Upper lobe of left lung (tissue), 6 donors: ENCODE data around the gene PRSS3. TPM values are rescaled to one million over a fixed set of nuclear protein-coding genes. Genes with fewer than 3 reads are reported as not detected.
"Not testable (repeated sequence)": the region's sequence is repeated elsewhere in the genome, so short reads cannot be mapped to it uniquely, and the experiment has no call there.

ENCODE experiments used
- ATAC-seq, 2 donors: fragments of 200-7000 bp; cut with Tn5 transposase; one replicate each; pipeline ENCODE4 v1.9.1; 2022; ENCODE audit warnings: mild to moderate bottlenecking in 2 of 2, moderate library complexity in 2 of 2; ENCODE audit not compliant: low FRiP score in 2 of 2
- DNase-seq, 2 donors: peaks; one replicate each; pipeline ENCODE4 v3.0.0-alpha.2; 2019 to 2020
- H3K27ac ChIP-seq, 4 donors: fragments of 200-600 bp; sonication (generic); one replicate each; pipeline ENCODE4 v1.5.1; 2016 to 2019
- H3K27me3 ChIP-seq, 4 donors: fragments of 200-600 bp; sonication (generic); one replicate each; pipeline ENCODE4 v1.5.1; 2017 to 2019
- H3K36me3 ChIP-seq, 4 donors: fragments of 200-600 bp; sonication (generic); one replicate each; pipeline ENCODE4 v1.5.1; 2016 to 2019
- H3K4me1 ChIP-seq, 4 donors: fragments of 200-600 bp; sonication (generic); one replicate each; pipeline ENCODE4 v1.5.1; 2018 to 2019
- H3K4me3 ChIP-seq, 4 donors: fragments of 200-600 bp; sonication (generic); one replicate each; pipeline ENCODE4 v1.5.1; 2017 to 2019; ENCODE audit warnings: mild to moderate bottlenecking in 2 of 4, moderate library complexity in 1 of 4
- H3K9me3 ChIP-seq, 4 donors: fragments of 200-600 bp; sonication (generic); one replicate each; pipeline ENCODE4 v1.5.1; 2018 to 2019
- CTCF ChIP-seq, 6 experiments: fragments of 450-650 bp in 4 of 6; fragments of 200-600 bp in 2 of 6; sonication (generic) in 2 of 6; IDR thresholded peaks; one replicate each; pipeline ENCODE4 v1.5.1; 2016 to 2019; ENCODE audit warnings: antibody characterized with exemption in 6 of 6
- EP300 ChIP-seq, 4 donors: sonication (generic); formaldehyde crosslinking; IDR thresholded peaks; one replicate each; pipeline ENCODE4 v1.5.1; 2017; ENCODE audit warnings: antibody characterized with exemption in 4 of 4, control low read depth in 2 of 4
- POLR2A ChIP-seq, 4 donors: fragments of 450-650 bp; IDR thresholded peaks; one replicate each; pipeline ENCODE4 v1.5.1; 2016 to 2017; ENCODE audit warnings: antibody characterized with exemption in 4 of 4, mild to moderate bottlenecking in 2 of 4
- POLR2AphosphoS5 ChIP-seq, 2 donors: sonication (generic); formaldehyde crosslinking; IDR thresholded peaks; one replicate each; pipeline ENCODE4 v1.5.1; 2017; ENCODE audit warnings: antibody characterized with exemption in 2 of 2
- WGBS, 2 donors: methylation state at CpG; one replicate each; pipeline ENCODE4 v1.1.5; 2017 to 2018; 5-methylcytosine and 5-hydroxymethylcytosine counted together
- total RNA-seq, 6 donors: library from RNA; depleted of rRNA in 4 of 6; stranded (reverse); fragments of >200 nt in 4 of 6; gene quantifications; one replicate each; pipeline versions ENCODE4 v1.1.0 to v1.2.1, GENCODE V29; 2016 to 2021
- donor health status: DM: no; HTN: no; CAD: no; lungs with moderate emphysema.
- donor health status: DM: no; HTN: yes; CAD: no; lungs with severe emphysema.

Gene PRSS3
- total RNA-seq, 6 donors from 2014 or later = 0.69 to 2.1 TPM; not detected in 4

GRCh38 chr9:33823801-33824200 is 28.4 kb downstream of the PRSS3 start:
- TF ChIP-seq POLR2AphosphoS5 (IDR thresholded peaks at IDR 0.05) = no peak
- TF ChIP-seq POLR2A (IDR thresholded peaks at IDR 0.05) = no peak
- no peak for TF ChIP-seq EP300 (IDR thresholded peaks at IDR 0.05)
- TF ChIP-seq CTCF (IDR thresholded peaks at IDR 0.05) = no peak
- no peaks in the 10 kb centered on the region for H3K36me3 ChIP-seq
- H3K4me1 ChIP-seq = peaks cover 16 to 25% (median 23%) of the 10 kb centered on the region in 4 donors
- H3K4me3 ChIP-seq = no peak overlapping the region
- WGBS, 2 donors = 85 to 92% methylated on average over 3 of the region's 3 CpGs
- no peak for ATAC-seq
- H3K9me3 ChIP-seq = no peaks in the 10 kb centered on the region
- no peaks in the 10 kb centered on the region for H3K27me3 ChIP-seq
- DNase-seq = no peak
- no peak overlapping the region for H3K27ac ChIP-seq

- DNase-seq, H3K4me1 ChIP-seq, H3K27me3 ChIP-seq, H3K36me3 ChIP-seq, H3K27ac ChIP-seq, H3K4me3 ChIP-seq, H3K9me3 ChIP-seq, ATAC-seq: not testable (repeated sequence)
- WGBS, 2 donors = 98 to 99% methylated on average over 11 of the region's 11 CpGs
These were observed 31.9 kb downstream of the PRSS3 start for GRCh38 chr9:33827285-33827684.

- H3K27ac ChIP-seq, H3K9me3 ChIP-seq, H3K27me3 ChIP-seq, H3K36me3 ChIP-seq, ATAC-seq, DNase-seq, H3K4me3 ChIP-seq, H3K4me1 ChIP-seq: not testable (repeated sequence)
- 79 to 86% methylated on average over 17 of the region's 17 CpGs for WGBS, 2 donors
These were observed 34.4 kb downstream of the PRSS3 start for GRCh38 chr9:33829641-33830230.

GRCh38 chr9:33835625-33836260 is 40.4 kb downstream of the PRSS3 start:
- no peak for DNase-seq

GRCh38 chr9:33836261-33836660 is 40.9 kb downstream of the PRSS3 start:
- 44 to 62% methylated on average over 2 of the region's 2 CpGs for WGBS, 2 donors
- not testable (repeated sequence) for H3K4me3 ChIP-seq, H3K9me3 ChIP-seq, H3K36me3 ChIP-seq, DNase-seq, H3K27me3 ChIP-seq
- H3K27ac ChIP-seq = peak overlapping the region; percentile 55 to 74 (median 67)
- TF ChIP-seq EP300 (IDR thresholded peaks at IDR 0.05) (peak in 3 of 4 donors; percentile 72 to 95 (median 86)), POLR2AphosphoS5 (IDR thresholded peaks at IDR 0.05) (peak; percentile 30 to 96)
- ATAC-seq = peak; percentile 26 to 90
- peaks cover 32 to 37% (median 34%) of the 10 kb centered on the region in 4 donors for H3K4me1 ChIP-seq

More at GRCh38 chr9:33835625-33836260, 40.4 kb downstream of the PRSS3 start:
- H3K27ac ChIP-seq = peak overlapping the region; percentile 55 to 74 (median 67)
- TF ChIP-seq POLR2A (IDR thresholded peaks at IDR 0.05) (no peak), POLR2AphosphoS5 (IDR thresholded peaks at IDR 0.05) (no peak), CTCF (IDR thresholded peaks at IDR 0.05) (no peak), EP300 (IDR thresholded peaks at IDR 0.05) (no peak)
- no peaks in the 10 kb centered on the region for H3K9me3 ChIP-seq
- H3K36me3 ChIP-seq = no peaks in the 10 kb centered on the region
- no peak overlapping the region for H3K4me3 ChIP-seq
- H3K27me3 ChIP-seq = no peaks in the 10 kb centered on the region
- ATAC-seq = no peak
- H3K4me1 ChIP-seq = peaks cover 27 to 34% (median 31%) of the 10 kb centered on the region in 4 donors
- 83 to 86% methylated on average over 11 of the region's 11 CpGs for WGBS, 2 donors

- Histone ChIP-seq H3K4me1 (peaks cover 36 to 38% (median 37%) of the 10 kb centered on the region in 4 donors), H3K36me3 (no peaks in the 10 kb centered on the region), H3K4me3 (no peak overlapping the region), H3K27ac (peak overlapping the region in 2 of 4 donors; percentile 64 to 70), H3K27me3 (no peaks in the 10 kb centered on the region), H3K9me3 (no peaks in the 10 kb centered on the region)
- TF ChIP-seq CTCF (IDR thresholded peaks at IDR 0.05) (no peak), POLR2AphosphoS5 (IDR thresholded peaks at IDR 0.05) (no peak), EP300 (IDR thresholded peaks at IDR 0.05) (no peak), POLR2A (IDR thresholded peaks at IDR 0.05) (no peak)
- DNase-seq (no peak), ATAC-seq (no peak)
- 87 to 89% methylated on average over 4 of the region's 4 CpGs for WGBS, 2 donors
These were observed 41.8 kb downstream of the PRSS3 start for GRCh38 chr9:33837138-33837537.
